GM18870 (cell line): ENCODE data around the gene MACC1.

Experiments used
- ATAC-seq: cut with Tn5 transposase; IDR thresholded peaks from one replicate; pipeline ENCODE4 v1.9.1; 2021; ENCODE audit warnings: moderate library complexity; ENCODE audit not compliant: unreplicated experiment

Gene MACC1

GRCh38 chr7:20185988-20186387 lies 31.2 kb downstream of the MACC1 start:
- ATAC-seq = no peak

GRCh38 chr7:20183086-20183485 lies 34.1 kb downstream of the MACC1 start:
- no peak for ATAC-seq

GRCh38 chr7:20176578-20177242 lies 40.5 kb downstream of the MACC1 start:
- no peak for ATAC-seq

- ATAC-seq = no peak
These were observed 43.4 kb downstream of the MACC1 start for GRCh38 chr7:20173828-20174227.

GRCh38 chr7:20172736-20173334 lies 44.3 kb downstream of the MACC1 start:
- no peak for ATAC-seq

GRCh38 chr7:20170633-20171032 lies 46.6 kb downstream of the MACC1 start:
- ATAC-seq = no peak

- no peak for ATAC-seq
These were observed 52.1 kb downstream of the MACC1 start for GRCh38 chr7:20165146-20165510.

GRCh38 chr7:20164425-20165145 lies 52.6 kb downstream of the MACC1 start:
- ATAC-seq = no peak

GRCh38 chr7:20162665-20163064 lies 54.5 kb downstream of the MACC1 start:
- no peak for ATAC-seq

- ATAC-seq = no peak
These were observed 57.9 kb downstream of the MACC1 start for GRCh38 chr7:20159226-20159747.

- ATAC-seq = no peak
These were observed 58.5 kb downstream of the MACC1 start for GRCh38 chr7:20158684-20159083.

GRCh38 chr7:20157456-20157855 lies 59.7 kb downstream of the MACC1 start:
- ATAC-seq = no peak

GRCh38 chr7:20153999-20154398 lies 63.2 kb downstream of the MACC1 start:
- no peak for ATAC-seq

- ATAC-seq = no peak
These were observed 63.6 kb downstream of the MACC1 start for GRCh38 chr7:20153567-20153966.

GRCh38 chr7:20152511-20152910 lies 64.7 kb downstream of the MACC1 start:
- no peak for ATAC-seq

- ATAC-seq = no peak
These were observed 65.3 kb downstream of the MACC1 start for GRCh38 chr7:20151708-20152456.

GRCh38 chr7:20146451-20146850 lies 70.7 kb downstream of the MACC1 start:
- ATAC-seq = no peak

GRCh38 chr7:20144801-20145200 lies 72.4 kb downstream of the MACC1 start:
- no peak for ATAC-seq

- peak; percentile 63 for ATAC-seq
These were observed 75.5 kb downstream of the MACC1 start for GRCh38 chr7:20141666-20142065.

- no peak for ATAC-seq
These were observed 76.2 kb downstream of the MACC1 start for GRCh38 chr7:20141002-20141345.

GRCh38 chr7:20140291-20141001 lies 76.7 kb downstream of the MACC1 start:
- no peak for ATAC-seq
